ENCODE measurements around the gene TRIM37. TPM values are rescaled to one million over a fixed set of nuclear protein-coding genes. Genes with fewer than 3 reads are reported as not detected.

TRIM37 gene
- total and polyA plus RNA-seq, 4 donors, result 5.4 to 12.9 (median 8.1) TPM

DNA sequence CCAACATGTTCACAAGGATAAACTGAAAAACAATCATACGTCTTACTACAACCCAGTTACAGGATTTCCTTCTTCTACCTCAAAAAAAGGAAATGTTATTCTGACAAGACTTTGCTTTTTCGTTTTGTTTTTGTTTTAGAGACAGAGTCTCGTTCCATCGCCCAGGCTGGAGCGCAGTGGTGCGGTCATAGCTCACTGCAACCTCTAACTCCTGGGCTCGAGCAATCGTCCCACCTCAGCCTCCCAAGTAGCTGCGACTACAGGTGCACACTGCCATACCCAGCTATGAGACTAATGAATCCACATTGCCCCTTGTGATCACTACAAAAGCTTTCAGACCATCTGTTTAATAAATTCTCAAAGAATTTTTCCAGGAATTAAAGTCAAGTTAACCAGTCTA is 8.8 kb upstream of the TRIM37 start:
- Histone ChIP-seq H3K9me3 (ENCODE audit: control insufficient read depth in 4 of 4, low read length in 3 of 4) (no peaks in the 10 kb centered on the region), H3K9ac (ENCODE audit: low read depth in 1 of 2, low read length in 2 of 2) (no peak overlapping the region), H3K4me3 (ENCODE audit: low read depth in 1 of 3, low read length in 3 of 3) (no peak overlapping the region), H3K4me1 (ENCODE audit: control insufficient read depth in 4 of 4, insufficient read depth in 4 of 4, low read length in 3 of 4) (no peaks in the 10 kb centered on the region), H3K27me3 (ENCODE audit: control insufficient read depth in 4 of 4, insufficient read depth in 4 of 4, low read length in 3 of 4) (no peaks in the 10 kb centered on the region), H3K27ac (ENCODE audit: low read depth in 1 of 2, low read length in 2 of 2) (no peak overlapping the region), H3K36me3 (ENCODE audit: control insufficient read depth in 4 of 4, insufficient read depth in 3 of 4, low read depth in 1 of 4, low read length in 3 of 4) (peaks cover 0 to 2% (median 0%) of the 10 kb centered on the region in 4 donors)
- TF ChIP-seq CTCF (IDR thresholded peaks at IDR 0.05; ENCODE audit: low read depth, low read length, missing input control) (no peak), FOXA1 (IDR thresholded peaks at IDR 0.05) (no peak), TAF1 (conservative IDR thresholded peaks at IDR 0.05) (no peak), GABPA (IDR thresholded peaks at IDR 0.05 in 1 of 2, conservative IDR thresholded peaks at IDR 0.05 in 1 of 2) (no peak), NR2F2 (IDR thresholded peaks at IDR 0.05) (no peak), FOXA2 (IDR thresholded peaks at IDR 0.05) (no peak), ATF3 (IDR thresholded peaks at IDR 0.05) (no peak), HNF4G (IDR thresholded peaks at IDR 0.05) (no peak), RXRA (IDR thresholded peaks at IDR 0.05) (no peak), RAD21 (IDR thresholded peaks at IDR 0.05) (no peak), SP1 (IDR thresholded peaks at IDR 0.05) (no peak), HNF4A (conservative IDR thresholded peaks at IDR 0.05) (no peak), JUND (IDR thresholded peaks at IDR 0.05) (no peak), YY1 (IDR thresholded peaks at IDR 0.05) (no peak), EGR1 (IDR thresholded peaks at IDR 0.05; ENCODE audit: low read depth in 2 of 2) (no peak)
- TF ChIP-seq, protein P1, sequence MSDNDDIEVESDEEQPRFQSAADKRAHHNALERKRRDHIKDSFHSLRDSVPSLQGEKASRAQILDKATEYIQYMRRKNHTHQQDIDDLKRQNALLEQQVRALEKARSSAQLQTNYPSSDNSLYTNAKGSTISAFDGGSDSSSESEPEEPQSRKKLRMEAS (IDR thresholded peaks at IDR 0.05), result no peak
- TF ChIP-seq, protein P2, sequence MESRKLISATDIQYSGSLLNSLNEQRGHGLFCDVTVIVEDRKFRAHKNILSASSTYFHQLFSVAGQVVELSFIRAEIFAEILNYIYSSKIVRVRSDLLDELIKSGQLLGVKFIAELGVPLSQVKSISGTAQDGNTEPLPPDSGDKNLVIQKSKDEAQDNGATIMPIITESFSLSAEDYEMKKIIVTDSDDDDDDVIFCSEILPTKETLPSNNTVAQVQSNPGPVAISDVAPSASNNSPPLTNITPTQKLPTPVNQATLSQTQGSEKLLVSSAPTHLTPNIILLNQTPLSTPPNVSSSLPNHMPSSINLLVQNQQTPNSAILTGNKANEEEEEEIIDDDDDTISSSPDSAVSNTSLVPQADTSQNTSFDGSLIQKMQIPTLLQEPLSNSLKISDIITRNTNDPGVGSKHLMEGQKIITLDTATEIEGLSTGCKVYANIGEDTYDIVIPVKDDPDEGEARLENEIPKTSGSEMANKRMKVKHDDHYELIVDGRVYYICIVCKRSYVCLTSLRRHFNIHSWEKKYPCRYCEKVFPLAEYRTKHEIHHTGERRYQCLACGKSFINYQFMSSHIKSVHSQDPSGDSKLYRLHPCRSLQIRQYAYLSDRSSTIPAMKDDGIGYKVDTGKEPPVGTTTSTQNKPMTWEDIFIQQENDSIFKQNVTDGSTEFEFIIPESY (IDR thresholded peaks at IDR 0.05), result no peak
- TF ChIP-seq, protein P3, sequence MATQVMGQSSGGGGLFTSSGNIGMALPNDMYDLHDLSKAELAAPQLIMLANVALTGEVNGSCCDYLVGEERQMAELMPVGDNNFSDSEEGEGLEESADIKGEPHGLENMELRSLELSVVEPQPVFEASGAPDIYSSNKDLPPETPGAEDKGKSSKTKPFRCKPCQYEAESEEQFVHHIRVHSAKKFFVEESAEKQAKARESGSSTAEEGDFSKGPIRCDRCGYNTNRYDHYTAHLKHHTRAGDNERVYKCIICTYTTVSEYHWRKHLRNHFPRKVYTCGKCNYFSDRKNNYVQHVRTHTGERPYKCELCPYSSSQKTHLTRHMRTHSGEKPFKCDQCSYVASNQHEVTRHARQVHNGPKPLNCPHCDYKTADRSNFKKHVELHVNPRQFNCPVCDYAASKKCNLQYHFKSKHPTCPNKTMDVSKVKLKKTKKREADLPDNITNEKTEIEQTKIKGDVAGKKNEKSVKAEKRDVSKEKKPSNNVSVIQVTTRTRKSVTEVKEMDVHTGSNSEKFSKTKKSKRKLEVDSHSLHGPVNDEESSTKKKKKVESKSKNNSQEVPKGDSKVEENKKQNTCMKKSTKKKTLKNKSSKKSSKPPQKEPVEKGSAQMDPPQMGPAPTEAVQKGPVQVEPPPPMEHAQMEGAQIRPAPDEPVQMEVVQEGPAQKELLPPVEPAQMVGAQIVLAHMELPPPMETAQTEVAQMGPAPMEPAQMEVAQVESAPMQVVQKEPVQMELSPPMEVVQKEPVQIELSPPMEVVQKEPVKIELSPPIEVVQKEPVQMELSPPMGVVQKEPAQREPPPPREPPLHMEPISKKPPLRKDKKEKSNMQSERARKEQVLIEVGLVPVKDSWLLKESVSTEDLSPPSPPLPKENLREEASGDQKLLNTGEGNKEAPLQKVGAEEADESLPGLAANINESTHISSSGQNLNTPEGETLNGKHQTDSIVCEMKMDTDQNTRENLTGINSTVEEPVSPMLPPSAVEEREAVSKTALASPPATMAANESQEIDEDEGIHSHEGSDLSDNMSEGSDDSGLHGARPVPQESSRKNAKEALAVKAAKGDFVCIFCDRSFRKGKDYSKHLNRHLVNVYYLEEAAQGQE (IDR thresholded peaks at IDR 0.05), result no peak
- no peak for DNase-seq (ENCODE audit: low spot score)
- 92% methylated on average over 9 of the region's 9 CpGs for WGBS

Data from liver (tissue), 9 donors.